ENCODE results near the gene JAK3. TPM values are rescaled to one million over a fixed set of nuclear protein-coding genes. Genes with fewer than 3 reads are reported as not detected.
A peak's percentile ranks its signal among the peaks of the same experiment; 100 is the strongest.

JAK3 gene
- total RNA-seq, 1 donor from 2014 or later, result 256 TPM

- intact Hi-C loops (cut with micrococcal nuclease), result loop anchor here (1.0 to 10.0 kb wide), 10 partner anchors 61 to 403 kb away; partner anchors contain the start of genes COLGALT1 and UNC13A
- CTCF ChIA-PET, result interaction anchor here (0.6 to 3.7 kb wide), 25 partner anchors 9 to 436 kb away, joined by 3 to 21 read pairs (median 4); partner anchors contain the start of genes B3GNT3, CCDC124 and MAP1S
- POLR2A ChIA-PET, result interaction anchor here (0.6 to 3.0 kb wide), 10 partner anchors 8 to 708 kb away, joined by 3 to 11 read pairs (median 5); partner anchors contain the start of genes CCDC124 and JAK3
- peaks cover 32% of the 10 kb centered on the region for H3K4me1 Mint-ChIP-seq
- H3K9me3 Mint-ChIP-seq, result no peaks in the 10 kb centered on the region
- H3K27me3 Mint-ChIP-seq, result no peaks in the 10 kb centered on the region
- peak overlapping the region; percentile 70 for H3K27ac Mint-ChIP-seq
- ATAC-seq (ENCODE audit: low read depth) (peak; percentile 22), DNase-seq (peak; percentile 93)
- H3K4me3 Mint-ChIP-seq, result peak overlapping the region; percentile 9
- H3K36me3 Mint-ChIP-seq (ENCODE audit: low read depth), result peaks cover 10% of the 10 kb centered on the region
- TF ChIP-seq CTCF (IDR thresholded peaks at IDR 0.05), result peak; percentile 46
These were observed 7.7 kb upstream of the JAK3 start for GRCh38 chr19:17855280-17856152.

GRCh38 chr19:17854061-17854460, 6.3 kb upstream of the JAK3 start:
- POLR2A ChIA-PET, result interaction anchor here (0.6 to 0.9 kb wide), 6 partner anchors 20 to 458 kb away, joined by 3 to 11 read pairs (median 5); partner anchors contain the start of gene MAP1S
- TF ChIP-seq CTCF (IDR thresholded peaks at IDR 0.05), result no peak
- Mint-ChIP-seq H3K4me3 (no peak overlapping the region), H3K36me3 (ENCODE audit: low read depth) (no peaks in the 10 kb centered on the region), H3K27ac (no peak overlapping the region), H3K4me1 (peaks cover 36% of the 10 kb centered on the region), H3K27me3 (no peaks in the 10 kb centered on the region), H3K9me3 (no peaks in the 10 kb centered on the region)
- ATAC-seq (ENCODE audit: low read depth) (no peak), DNase-seq (no peak)
- CTCF ChIA-PET, result interaction anchor here (0.9 to 3.7 kb wide), 9 partner anchors 52 to 358 kb away, joined by 3 to 16 read pairs (median 6); partner anchors contain the start of genes B3GNT3 and CCDC124
- intact Hi-C loops (cut with micrococcal nuclease), result loop anchor here (2.0 to 10.0 kb wide), 3 partner anchors 77 to 299 kb away; partner anchors contain the start of gene COLGALT1

GRCh38 chr19:17848595-17849292, 962 bp upstream of the JAK3 start:
- TF ChIP-seq CTCF (IDR thresholded peaks at IDR 0.05), result no peak
- H3K36me3 Mint-ChIP-seq (ENCODE audit: low read depth), result peaks cover 20% of the 10 kb centered on the region
- H3K4me1 Mint-ChIP-seq, result peaks cover 69% of the 10 kb centered on the region
- H3K4me3 Mint-ChIP-seq, result peak overlapping the region; percentile 94
- peak overlapping the region; percentile 96 for H3K27ac Mint-ChIP-seq
- no peaks in the 10 kb centered on the region for H3K9me3 Mint-ChIP-seq
- intact Hi-C loops (cut with micrococcal nuclease), result loop anchor here (1.0 kb wide), 1 partner anchor 72 kb away; no protein-coding TSS in a partner anchor
- CTCF ChIA-PET, result interaction anchor here (0.7 to 1.2 kb wide), 3 partner anchors 14 to 147 kb away, joined by 3 to 4 read pairs (median 3); no protein-coding TSS in a partner anchor
- POLR2A ChIA-PET, result interaction anchor here (1.1 to 8.3 kb wide), 11 partner anchors 8 to 196 kb away, joined by 3 to 121 read pairs (median 8); partner anchors contain the start of genes CCDC124, FCHO1, RPL18A and SLC5A5
- no peaks in the 10 kb centered on the region for H3K27me3 Mint-ChIP-seq
- DNase-seq, result no peak
- no peak for ATAC-seq (ENCODE audit: low read depth)

GRCh38 chr19:17846146-17846545, 1.6 kb downstream of the JAK3 start:
- no peak for TF ChIP-seq CTCF (IDR thresholded peaks at IDR 0.05)
- Mint-ChIP-seq H3K4me1 (peaks cover 65% of the 10 kb centered on the region), H3K27me3 (no peaks in the 10 kb centered on the region), H3K9me3 (no peaks in the 10 kb centered on the region), H3K27ac (peak overlapping the region; percentile 96), H3K36me3 (ENCODE audit: low read depth) (peaks cover 40% of the 10 kb centered on the region), H3K4me3 (peak overlapping the region; percentile 94)
- intact Hi-C loops (cut with micrococcal nuclease), result no loop called here
- CTCF ChIA-PET, result interaction anchor here (0.7 to 1.1 kb wide), 2 partner anchors 10 to 87 kb away, joined by 3 read pairs; partner anchors contain the start of gene CCDC124
- ATAC-seq (ENCODE audit: low read depth), result no peak
- POLR2A ChIA-PET, result interaction anchor here (0.6 to 8.3 kb wide), 7 partner anchors 12 to 299 kb away, joined by 3 to 121 read pairs (median 8); partner anchors contain the start of gene RPL18A
- DNase-seq, result no peak
